Activated T-helper 1 cell treated with anti-CD3 and anti-CD28 coated beads, Interleukin-12 subunit alpha, Interleukin-12 subunit beta, Interleukin-2, Interleukin-4 antibody, amounts not matched to agents 30 ng/mL and 10 ng/mL and 1 ng/mL, durations not matched to agents 14 hours and 24 hours and 36 hours (primary cell): ENCODE results near the gene JPH4. TPM values are rescaled to one million over a fixed set of nuclear protein-coding genes. Genes with fewer than 3 reads are reported as not detected.
A peak's percentile ranks its signal among the peaks of the same experiment; 100 is the strongest.

ENCODE experiments used
- DNase-seq: peaks from one replicate; pipeline ENCODE4 v3.0.0; 2021; ENCODE audit warnings: low spot score
- H3K27ac Mint-ChIP-seq: one replicate; pipeline ENCODE4 v1.8.0; 2021; ENCODE audit warnings: mild to moderate bottlenecking, mixed read lengths
- H3K27me3 Mint-ChIP-seq: one replicate; pipeline ENCODE4 v1.8.0; 2022; ENCODE audit warnings: mild to moderate bottlenecking, moderate library complexity, mixed read lengths; ENCODE audit not compliant: insufficient read depth
- H3K36me3 Mint-ChIP-seq: one replicate; pipeline ENCODE4 v1.8.0; 2021; ENCODE audit warnings: low read depth, mixed read lengths
- H3K4me1 Mint-ChIP-seq: one replicate; pipeline ENCODE4 v1.8.0; 2021; ENCODE audit warnings: low read depth, mixed read lengths
- H3K4me3 Mint-ChIP-seq: one replicate; pipeline ENCODE4 v1.8.0; 2021; ENCODE audit warnings: mild to moderate bottlenecking, moderate library complexity, mixed read lengths
- H3K9me3 Mint-ChIP-seq: one replicate; pipeline ENCODE4 v1.8.0; 2021; ENCODE audit warnings: mixed read lengths
- intact Hi-C: fragments of 100-400 bp; cut with micrococcal nuclease; formaldehyde crosslinking; loops from one replicate; pipeline ENCODE4 v1.15.1; 2024
- total RNA-seq: library from RNA; stranded (reverse); gene quantifications from 2 replicates; pipeline ENCODE4 v1.2.3, GENCODE V29; 2022

JPH4 gene
- total RNA-seq, 1 donor from 2014 or later, result not detected

DNA sequence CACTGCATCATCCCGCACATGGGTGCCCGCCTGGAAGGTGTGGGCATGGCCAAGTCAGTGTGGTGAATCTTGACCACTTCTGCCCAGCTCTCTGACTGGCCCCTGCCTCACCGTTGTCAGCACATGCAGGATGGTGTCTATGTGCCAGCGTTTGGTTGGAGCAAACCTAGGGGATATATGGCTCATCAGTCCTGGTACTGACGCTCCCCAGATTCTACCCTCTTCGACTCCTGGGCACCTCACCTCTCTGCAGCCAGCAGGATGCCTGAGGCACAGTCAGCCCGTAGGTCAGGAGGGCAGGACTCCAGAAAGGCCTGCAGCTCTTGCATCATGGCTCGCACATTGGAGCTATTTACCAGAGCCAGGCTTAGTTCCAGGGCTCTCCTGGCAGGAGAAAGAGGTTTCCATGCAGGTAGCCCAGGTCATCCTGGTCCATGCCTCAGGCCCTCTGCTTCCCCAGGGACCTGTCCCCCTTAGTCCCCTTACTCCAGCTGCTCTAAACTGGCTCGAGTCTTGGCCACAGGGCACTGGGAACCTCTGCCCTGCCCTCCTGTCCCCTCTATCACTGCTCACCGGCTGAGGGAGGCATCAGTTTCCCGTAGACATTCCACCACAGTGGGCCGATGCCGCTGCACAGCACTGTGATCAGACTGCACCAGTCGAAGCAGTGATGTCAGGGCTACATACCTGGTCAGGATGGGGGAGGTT lies 15.0 kb downstream of the JPH4 start:
- no peak overlapping the region for H3K4me3 Mint-ChIP-seq
- H3K36me3 Mint-ChIP-seq, result peaks cover 56% of the 10 kb centered on the region
- DNase-seq, result no peak
- no peaks in the 10 kb centered on the region for H3K9me3 Mint-ChIP-seq
- H3K27me3 Mint-ChIP-seq, result no peaks in the 10 kb centered on the region
- H3K4me1 Mint-ChIP-seq, result peaks cover 29% of the 10 kb centered on the region
- H3K27ac Mint-ChIP-seq, result no peak overlapping the region
- intact Hi-C loops, result loop anchor here (10.0 kb wide), 1 partner anchor 1039 kb away; no protein-coding TSS in a partner anchor

DNA sequence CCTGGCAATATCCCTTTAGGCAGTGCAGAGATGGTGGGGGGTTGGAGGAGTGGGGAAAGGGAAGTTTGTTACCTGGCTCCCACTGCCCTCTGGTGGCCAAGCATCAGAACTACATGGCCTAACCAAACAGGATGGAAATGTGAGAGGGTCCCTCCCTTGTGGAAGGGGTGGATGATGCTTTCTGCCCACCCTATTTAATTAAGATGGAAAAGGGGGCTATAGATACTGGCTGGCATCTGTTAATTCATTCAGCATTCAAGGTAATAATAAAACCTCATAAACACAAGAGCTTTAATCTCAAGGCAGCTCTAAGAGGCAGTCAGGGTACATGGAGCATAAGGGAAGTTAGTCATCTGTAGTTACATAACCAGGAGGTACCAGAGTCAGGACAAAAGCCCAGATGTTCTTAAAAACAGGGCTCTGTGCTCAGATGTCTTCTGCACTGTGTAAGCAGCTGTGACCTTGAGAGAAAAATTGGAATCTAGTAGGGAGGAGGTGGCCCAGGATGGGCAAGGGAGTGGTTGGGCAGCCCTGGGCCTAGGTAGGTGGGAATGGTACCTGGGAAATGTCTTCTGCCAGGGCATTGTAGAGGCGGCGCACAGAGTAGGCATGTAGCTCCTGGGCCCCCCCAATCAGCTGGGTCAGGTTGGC lies 15.6 kb downstream of the JPH4 start:
- peaks cover 57% of the 10 kb centered on the region for H3K36me3 Mint-ChIP-seq

DNA sequence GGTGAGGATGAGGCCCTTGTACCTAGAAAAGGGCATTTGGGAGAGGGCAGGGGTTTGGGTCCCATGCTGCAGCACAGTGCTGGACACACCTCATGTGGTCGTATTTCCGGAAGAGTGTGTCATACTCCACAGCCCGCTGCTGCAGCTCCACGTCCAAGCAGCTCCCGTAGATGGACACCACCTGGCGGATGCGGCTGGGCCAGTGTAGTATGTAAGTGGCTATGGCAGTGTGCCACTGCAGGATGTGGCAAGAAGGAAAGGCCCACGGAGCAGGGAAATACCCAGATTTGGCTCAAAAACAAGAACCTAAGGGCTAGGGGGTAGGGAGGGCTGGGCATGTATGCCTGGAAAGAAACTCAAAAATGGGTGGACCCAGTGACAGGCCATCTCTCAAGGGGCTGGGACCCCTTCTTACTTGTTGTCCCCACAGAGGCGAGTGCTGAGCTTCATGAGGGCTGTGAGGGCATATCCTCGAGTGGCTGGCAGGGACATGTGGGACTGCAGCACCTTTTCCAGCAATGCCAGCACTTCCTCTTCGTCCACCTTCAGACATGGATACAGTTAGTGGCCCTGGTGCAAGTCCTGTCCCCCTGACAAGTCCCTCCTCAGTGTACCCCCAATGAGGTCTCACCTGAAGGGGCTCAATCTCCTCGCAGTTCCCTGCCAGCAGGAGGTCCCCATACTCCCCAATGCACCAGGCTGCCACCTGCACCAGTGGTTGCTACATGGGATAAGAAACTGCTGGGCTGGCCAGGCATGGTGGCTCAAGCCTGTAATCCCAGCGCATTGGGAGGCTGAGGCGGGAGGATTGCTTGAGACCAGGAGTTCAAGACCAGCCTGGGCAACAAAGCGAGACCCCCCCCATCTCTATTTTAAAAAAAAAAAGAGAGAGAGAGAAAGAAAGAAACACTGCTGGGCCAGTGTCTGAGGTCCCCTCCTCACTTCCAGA lies 16.4 kb downstream of the JPH4 start:
- no peak for DNase-seq
- H3K4me3 Mint-ChIP-seq, result no peak overlapping the region
- peaks cover 57% of the 10 kb centered on the region for H3K36me3 Mint-ChIP-seq
- no peaks in the 10 kb centered on the region for H3K27me3 Mint-ChIP-seq
- intact Hi-C loops, result loop anchor here (1.0 to 10.0 kb wide), 3 partner anchors 84 to 1037 kb away; no protein-coding TSS in a partner anchor
- H3K27ac Mint-ChIP-seq, result no peak overlapping the region
- peaks cover 30% of the 10 kb centered on the region for H3K4me1 Mint-ChIP-seq
- no peaks in the 10 kb centered on the region for H3K9me3 Mint-ChIP-seq

More for the DNA sequence above, 15.6 kb downstream of the JPH4 start:
- peak; percentile 31 for DNase-seq
- Mint-ChIP-seq H3K27me3 (no peaks in the 10 kb centered on the region), H3K9me3 (no peaks in the 10 kb centered on the region), H3K4me1 (peaks cover 29% of the 10 kb centered on the region), H3K27ac (no peak overlapping the region), H3K4me3 (no peak overlapping the region)
- intact Hi-C loops, result loop anchor here (1.0 to 10.0 kb wide), 3 partner anchors 85 to 1038 kb away; no protein-coding TSS in a partner anchor

DNA sequence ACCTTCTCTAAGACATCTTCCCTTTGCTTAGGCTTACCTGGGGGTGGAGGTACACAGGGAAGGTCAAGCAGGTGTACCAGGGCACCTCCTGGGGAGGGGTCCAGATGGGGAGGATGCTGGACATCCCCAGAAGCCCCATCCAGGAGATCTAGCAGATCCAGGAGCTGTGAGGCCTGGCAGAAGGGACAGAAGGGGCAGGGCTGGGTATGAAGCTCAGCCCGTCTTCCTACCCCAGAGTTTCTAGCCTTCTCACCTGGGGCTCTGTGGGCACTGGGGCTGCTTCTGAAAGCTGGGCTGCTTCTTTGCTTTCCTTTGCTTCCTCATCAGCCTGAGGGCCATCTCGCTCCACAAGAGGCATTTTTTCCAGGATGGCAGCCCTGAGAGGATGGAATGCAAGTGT lies 17.3 kb downstream of the JPH4 start:
- no peak for DNase-seq
- no peak overlapping the region for H3K27ac Mint-ChIP-seq
- H3K27me3 Mint-ChIP-seq, result no peaks in the 10 kb centered on the region
- peaks cover 53% of the 10 kb centered on the region for H3K36me3 Mint-ChIP-seq
- peaks cover 32% of the 10 kb centered on the region for H3K4me1 Mint-ChIP-seq
- H3K4me3 Mint-ChIP-seq, result no peak overlapping the region
- no peaks in the 10 kb centered on the region for H3K9me3 Mint-ChIP-seq
- intact Hi-C loops, result loop anchor here (10.0 kb wide), 1 partner anchor 1036 kb away; no protein-coding TSS in a partner anchor

DNA sequence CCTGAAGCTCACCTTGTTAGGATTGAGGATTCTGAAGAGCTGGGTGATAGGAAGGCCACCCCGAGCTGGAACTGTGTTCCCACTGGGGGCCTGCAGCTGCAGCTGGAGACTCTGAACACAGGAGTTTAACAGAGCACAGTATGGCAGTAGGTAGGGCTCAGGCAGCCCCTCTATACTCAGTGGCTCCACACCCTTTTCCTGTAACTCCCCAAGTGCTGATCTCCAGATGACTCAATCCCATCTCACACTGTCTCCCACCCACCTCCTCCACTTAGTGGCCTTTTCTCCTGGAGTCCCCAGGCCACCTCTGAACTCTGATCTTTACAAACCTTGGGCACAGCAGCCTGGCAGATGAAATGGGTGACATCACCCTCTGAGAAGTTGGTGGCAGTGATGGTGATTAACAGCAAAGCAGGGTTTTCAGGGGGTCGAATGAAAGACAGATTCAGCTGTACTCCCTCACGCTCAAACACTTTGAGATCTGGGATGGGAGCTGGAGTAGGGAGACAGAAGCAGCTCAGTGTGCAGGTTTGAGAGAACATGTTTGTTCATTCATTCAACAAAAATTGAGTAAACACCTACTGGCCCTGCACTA lies 18.6 kb downstream of the JPH4 start:
- no peak for DNase-seq
- H3K4me3 Mint-ChIP-seq, result no peak overlapping the region
- peaks cover 39% of the 10 kb centered on the region for H3K4me1 Mint-ChIP-seq
- peaks cover 47% of the 10 kb centered on the region for H3K36me3 Mint-ChIP-seq
- intact Hi-C loops, result loop anchor here (1.0 to 10.0 kb wide), 3 partner anchors 9 to 1035 kb away; partner anchors contain the start of genes DCAF11, NRL and ZFHX2
- H3K27ac Mint-ChIP-seq, result peak overlapping the region; percentile 41
- no peaks in the 10 kb centered on the region for H3K27me3 Mint-ChIP-seq
- no peaks in the 10 kb centered on the region for H3K9me3 Mint-ChIP-seq

DNA sequence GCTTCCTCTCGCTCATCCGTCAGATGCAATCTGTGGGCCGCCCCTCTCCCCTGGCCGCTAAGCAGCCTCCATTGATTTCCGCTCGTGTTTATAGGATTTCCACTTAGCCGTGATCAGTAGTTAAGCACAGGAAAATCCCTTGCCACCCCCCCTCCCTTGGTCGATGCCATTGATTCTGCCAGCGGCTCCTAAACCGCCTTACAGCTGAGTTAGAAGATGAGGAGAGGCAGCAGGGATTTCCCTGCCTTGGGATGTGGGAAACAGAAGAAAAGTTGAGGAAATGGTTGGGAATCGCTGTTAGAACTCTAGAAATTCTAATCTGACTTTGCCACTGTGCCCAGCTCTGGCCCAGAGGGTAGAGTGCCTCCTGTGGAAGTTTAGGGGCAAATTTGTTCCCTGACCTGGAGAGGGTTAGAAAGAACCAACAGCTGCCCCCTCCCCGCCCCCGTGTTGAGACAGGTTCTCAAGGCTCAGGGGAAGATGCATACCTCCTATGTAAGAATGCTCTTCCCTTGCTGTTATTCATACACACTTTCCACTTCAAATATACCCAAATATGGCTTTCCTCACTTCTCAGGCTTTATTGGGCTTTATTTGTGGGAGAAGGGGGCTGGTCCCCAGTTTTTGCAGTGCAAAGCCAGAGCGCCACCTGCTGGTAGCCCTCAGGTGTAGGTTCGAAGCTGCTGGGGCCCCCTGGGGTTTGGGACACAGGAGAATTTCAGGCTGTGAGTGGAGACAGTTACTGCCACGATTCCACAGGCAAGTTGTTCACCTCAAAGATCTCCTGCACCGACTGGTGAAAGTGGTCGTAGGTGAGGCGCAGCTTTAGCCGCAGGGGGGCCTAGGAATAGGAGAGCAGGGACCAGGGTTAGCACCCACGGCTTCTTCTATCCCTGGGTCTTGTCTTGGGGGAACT lies 19.3 kb downstream of the JPH4 start:
- Mint-ChIP-seq H3K27ac (peak overlapping the region; percentile 29), H3K27me3 (no peaks in the 10 kb centered on the region), H3K36me3 (peaks cover 41% of the 10 kb centered on the region), H3K4me1 (peaks cover 39% of the 10 kb centered on the region), H3K9me3 (no peaks in the 10 kb centered on the region), H3K4me3 (peak overlapping the region; percentile 42)
- peak; percentile 47 for DNase-seq
- intact Hi-C loops, result loop anchor here (1.0 to 5.0 kb wide), 2 partner anchors 8 to 553 kb away; partner anchors contain the start of genes DCAF11, NRL and ZFHX2

DNA sequence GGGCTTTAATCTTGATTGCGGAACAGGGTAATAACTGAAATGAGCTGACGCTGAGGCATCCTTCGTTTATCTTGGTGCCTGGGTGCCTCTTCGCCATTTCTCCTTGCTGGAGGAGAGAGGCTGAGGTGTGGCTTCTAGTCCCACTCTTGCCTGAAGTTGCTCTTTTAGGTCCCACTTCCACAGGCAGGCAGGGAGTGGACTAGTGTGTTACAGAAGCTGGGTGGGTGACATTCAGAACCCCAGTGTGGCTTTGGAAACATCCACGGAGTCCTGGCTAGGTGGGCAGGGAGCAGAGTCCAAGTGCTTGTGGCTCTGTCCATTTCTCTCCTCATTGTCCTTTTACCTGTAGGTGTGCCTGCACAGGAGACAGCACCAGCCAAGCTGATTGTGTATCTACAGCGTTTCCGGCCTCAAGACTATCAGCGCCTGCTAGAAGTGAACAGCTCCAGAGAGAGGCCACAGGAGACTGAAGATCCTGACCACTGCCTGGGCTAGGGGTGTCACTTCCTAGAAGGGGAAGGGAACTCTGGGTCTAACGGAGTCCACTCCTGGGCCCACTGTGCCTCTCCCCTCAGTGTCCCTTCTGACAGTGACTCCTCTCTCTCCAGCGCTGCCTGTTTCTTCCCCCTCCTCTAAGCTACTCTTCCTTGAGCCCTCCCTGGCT lies 20.1 kb downstream of the JPH4 start:
- Mint-ChIP-seq H3K9me3 (no peaks in the 10 kb centered on the region), H3K4me1 (peaks cover 39% of the 10 kb centered on the region), H3K27me3 (no peaks in the 10 kb centered on the region), H3K27ac (peak overlapping the region; percentile 29), H3K36me3 (peaks cover 36% of the 10 kb centered on the region), H3K4me3 (peak overlapping the region; percentile 79)
- no peak for DNase-seq
- intact Hi-C loops, result loop anchor here (1.0 to 5.0 kb wide), 2 partner anchors 7 to 554 kb away; partner anchors contain the start of genes DCAF11, NRL and ZFHX2

DNA sequence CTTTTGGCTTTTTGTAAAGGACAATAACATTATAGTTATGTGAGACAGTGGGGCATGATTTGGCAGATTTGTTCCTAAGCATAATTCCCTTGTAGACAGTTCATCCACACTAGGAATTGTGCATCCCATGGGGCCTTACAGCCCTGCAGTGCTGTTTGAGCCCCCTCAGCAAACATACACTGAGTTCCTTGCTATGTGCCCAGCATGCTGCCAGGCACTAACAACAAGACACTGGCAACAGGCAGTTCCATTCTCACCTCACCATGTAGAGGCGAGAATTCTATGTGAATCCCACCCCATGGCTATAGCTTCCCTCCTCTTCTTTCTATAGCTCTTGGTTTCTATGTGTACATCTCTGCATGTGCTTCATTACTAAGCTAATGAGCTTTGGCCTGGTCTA lies 20.6 kb downstream of the JPH4 start:
- intact Hi-C loops, result loop anchor here (5.0 kb wide), 1 partner anchor 554 kb away; the partner anchor contains the start of genes DCAF11 and NRL
- Mint-ChIP-seq H3K9me3 (no peaks in the 10 kb centered on the region), H3K36me3 (peaks cover 33% of the 10 kb centered on the region), H3K27ac (peak overlapping the region; percentile 77), H3K27me3 (no peaks in the 10 kb centered on the region), H3K4me3 (peak overlapping the region; percentile 79), H3K4me1 (peaks cover 34% of the 10 kb centered on the region)
- no peak for DNase-seq

DNA sequence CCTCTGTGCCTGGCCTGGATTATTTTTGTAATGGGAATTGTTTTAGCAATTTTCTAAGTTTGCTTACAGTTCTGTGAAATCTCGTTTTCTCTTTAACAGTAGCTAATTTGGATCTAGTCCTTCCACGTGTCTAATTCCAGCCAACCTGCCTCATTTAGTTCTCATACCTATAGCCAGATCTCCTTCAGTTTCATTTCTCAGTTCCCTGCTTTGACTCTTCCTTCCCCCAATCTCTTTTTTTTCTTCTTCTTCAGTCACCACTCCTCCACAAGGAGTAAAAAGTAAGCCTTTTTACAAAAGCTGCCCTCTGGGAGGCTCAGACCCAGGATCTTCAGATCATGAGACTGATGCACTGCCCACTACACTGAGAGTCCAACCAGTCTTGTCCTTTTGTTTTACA lies 21.1 kb downstream of the JPH4 start:
- intact Hi-C loops, result loop anchor here (5.0 kb wide), 1 partner anchor 555 kb away; the partner anchor contains the start of genes DCAF11 and NRL
- H3K27ac Mint-ChIP-seq, result peak overlapping the region; percentile 77
- H3K9me3 Mint-ChIP-seq, result no peaks in the 10 kb centered on the region
- H3K4me1 Mint-ChIP-seq, result peaks cover 31% of the 10 kb centered on the region
- peak overlapping the region; percentile 79 for H3K4me3 Mint-ChIP-seq
- DNase-seq, result no peak
- no peaks in the 10 kb centered on the region for H3K27me3 Mint-ChIP-seq
- peaks cover 30% of the 10 kb centered on the region for H3K36me3 Mint-ChIP-seq

DNA sequence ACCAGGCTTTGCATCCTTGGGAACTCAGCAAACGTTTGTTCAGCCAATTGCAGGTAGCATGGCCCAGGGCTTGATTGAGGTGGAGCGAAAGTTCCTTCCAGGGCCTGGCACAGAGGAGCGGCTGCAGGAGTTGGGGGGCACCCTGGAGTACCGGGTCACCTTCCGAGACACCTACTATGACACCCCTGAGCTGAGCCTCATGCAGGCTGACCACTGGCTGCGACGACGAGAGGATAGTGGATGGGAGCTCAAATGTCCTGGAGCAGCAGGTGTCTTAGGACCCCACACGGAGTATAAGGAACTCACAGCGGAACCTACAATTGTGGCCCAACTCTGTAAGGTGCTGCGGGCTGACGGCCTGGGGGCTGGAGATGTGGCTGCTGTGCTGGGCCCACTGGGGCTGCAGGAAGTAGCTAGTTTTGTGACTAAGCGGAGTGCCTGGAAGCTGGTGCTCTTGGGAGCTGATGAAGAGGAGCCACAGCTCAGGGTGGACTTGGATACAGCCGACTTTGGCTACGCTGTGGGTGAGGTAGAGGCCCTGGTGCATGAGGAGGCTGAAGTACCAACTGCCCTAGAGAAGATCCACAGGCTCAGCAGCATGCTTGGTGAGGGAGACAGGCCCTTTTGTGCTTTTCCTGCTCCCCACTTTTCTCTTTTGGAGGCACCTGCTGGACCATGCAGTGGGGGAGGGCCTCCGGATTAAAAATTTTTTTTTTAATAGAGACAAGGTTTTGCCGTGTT lies 21.7 kb downstream of the JPH4 start:
- Mint-ChIP-seq H3K36me3 (peaks cover 29% of the 10 kb centered on the region), H3K4me1 (peaks cover 31% of the 10 kb centered on the region), H3K9me3 (no peaks in the 10 kb centered on the region), H3K27me3 (no peaks in the 10 kb centered on the region), H3K27ac (peak overlapping the region; percentile 97), H3K4me3 (peak overlapping the region; percentile 97)
- intact Hi-C loops, result loop anchor here (1.0 to 5.0 kb wide), 2 partner anchors 10 to 555 kb away; partner anchors contain the start of genes AP1G2, DCAF11 and NRL
- no peak for DNase-seq
